Nephron (organoid): ENCODE measurements around the gene TSFM.

Experiments used
- H3K27ac Mint-ChIP-seq, 3 experiments: 2 replicates each; pipeline ENCODE4 v1.8.0; 2020; ENCODE audit warnings: mixed read lengths in 3 of 3, mild to moderate bottlenecking in 2 of 3, moderate library complexity in 1 of 3
- H3K27me3 Mint-ChIP-seq: 2 replicates; pipeline ENCODE4 v1.8.0; 2021; ENCODE audit warnings: low read depth, mild to moderate bottlenecking, moderate library complexity, mixed read lengths
- H3K36me3 Mint-ChIP-seq: 2 replicates; pipeline ENCODE4 v1.8.0; 2020; ENCODE audit warnings: low read depth, mixed read lengths
- H3K4me1 Mint-ChIP-seq: 2 replicates; pipeline ENCODE4 v1.8.0; 2020; ENCODE audit warnings: mixed read lengths
- H3K4me3 Mint-ChIP-seq, 3 experiments: 2 replicates each; pipeline ENCODE4 v1.8.0; 2020; ENCODE audit warnings: mild to moderate bottlenecking in 3 of 3, mixed read lengths in 3 of 3, moderate library complexity in 2 of 3
- H3K9me3 Mint-ChIP-seq: 2 replicates; pipeline ENCODE4 v1.8.0; 2020; ENCODE audit warnings: mixed read lengths
- TF ChIP-seq, protein P1 (sequence below), 3 experiments: fragments of 200-600 bp; sonication (generic); IDR thresholded peaks; one replicate each; pipeline ENCODE4 v1.5.0; 2021; ENCODE audit warnings: antibody characterized with exemption in 3 of 3; ENCODE audit not compliant: unreplicated experiment in 3 of 3

Gene TSFM

DNA sequence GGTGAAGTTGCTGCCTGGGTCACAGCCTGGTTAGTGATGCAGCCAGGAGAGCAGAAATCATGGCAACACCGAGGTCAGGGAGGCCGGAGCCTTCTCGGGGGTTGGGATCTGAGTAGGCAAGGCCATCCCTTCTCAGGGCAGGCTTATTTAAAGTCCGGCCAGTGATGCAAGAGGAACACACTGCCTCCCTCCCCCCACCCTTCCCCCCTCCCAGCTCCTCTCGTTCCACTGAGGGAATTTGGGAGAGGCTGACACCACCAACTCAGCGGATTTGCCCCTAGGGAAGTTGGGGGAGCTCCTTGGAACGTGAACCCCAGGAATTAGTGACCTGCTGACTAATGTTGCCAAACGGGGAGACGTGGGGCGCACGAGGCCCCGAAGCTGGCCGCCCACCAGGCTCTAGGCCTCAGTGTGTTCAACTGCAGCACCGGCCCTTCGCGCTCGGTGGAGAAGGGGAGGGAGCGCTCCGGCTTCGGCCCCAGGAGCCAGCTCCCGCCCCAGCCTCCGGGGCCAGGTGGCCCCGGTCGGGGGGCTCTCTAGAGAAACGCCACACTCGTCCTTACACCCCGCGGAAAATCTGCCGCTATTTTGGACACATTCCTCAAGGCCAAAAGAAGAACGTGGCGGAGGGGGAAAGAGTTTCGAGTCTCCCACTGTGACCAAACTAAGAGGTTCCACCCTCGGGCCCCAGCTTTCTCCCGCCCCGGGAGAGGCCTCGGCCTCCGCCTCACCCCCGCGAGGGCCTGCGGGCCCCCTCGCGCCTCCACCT is 62.3 kb downstream of the TSFM start:
- H3K27ac Mint-ChIP-seq, result peak overlapping the region; percentile 97 to 98 (median 98)
- peaks cover 68% of the 10 kb centered on the region for H3K4me1 Mint-ChIP-seq
- TF ChIP-seq, protein P1, sequence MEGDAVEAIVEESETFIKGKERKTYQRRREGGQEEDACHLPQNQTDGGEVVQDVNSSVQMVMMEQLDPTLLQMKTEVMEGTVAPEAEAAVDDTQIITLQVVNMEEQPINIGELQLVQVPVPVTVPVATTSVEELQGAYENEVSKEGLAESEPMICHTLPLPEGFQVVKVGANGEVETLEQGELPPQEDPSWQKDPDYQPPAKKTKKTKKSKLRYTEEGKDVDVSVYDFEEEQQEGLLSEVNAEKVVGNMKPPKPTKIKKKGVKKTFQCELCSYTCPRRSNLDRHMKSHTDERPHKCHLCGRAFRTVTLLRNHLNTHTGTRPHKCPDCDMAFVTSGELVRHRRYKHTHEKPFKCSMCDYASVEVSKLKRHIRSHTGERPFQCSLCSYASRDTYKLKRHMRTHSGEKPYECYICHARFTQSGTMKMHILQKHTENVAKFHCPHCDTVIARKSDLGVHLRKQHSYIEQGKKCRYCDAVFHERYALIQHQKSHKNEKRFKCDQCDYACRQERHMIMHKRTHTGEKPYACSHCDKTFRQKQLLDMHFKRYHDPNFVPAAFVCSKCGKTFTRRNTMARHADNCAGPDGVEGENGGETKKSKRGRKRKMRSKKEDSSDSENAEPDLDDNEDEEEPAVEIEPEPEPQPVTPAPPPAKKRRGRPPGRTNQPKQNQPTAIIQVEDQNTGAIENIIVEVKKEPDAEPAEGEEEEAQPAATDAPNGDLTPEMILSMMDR (IDR thresholded peaks at IDR 0.05; ENCODE audit: unreplicated experiment in 3 of 3), result no peak
- peaks cover 4% of the 10 kb centered on the region for H3K27me3 Mint-ChIP-seq
- H3K4me3 Mint-ChIP-seq, result peak overlapping the region; percentile 91 to 98 (median 96)
- no peaks in the 10 kb centered on the region for H3K9me3 Mint-ChIP-seq
- H3K36me3 Mint-ChIP-seq, result peaks cover 9% of the 10 kb centered on the region

DNA sequence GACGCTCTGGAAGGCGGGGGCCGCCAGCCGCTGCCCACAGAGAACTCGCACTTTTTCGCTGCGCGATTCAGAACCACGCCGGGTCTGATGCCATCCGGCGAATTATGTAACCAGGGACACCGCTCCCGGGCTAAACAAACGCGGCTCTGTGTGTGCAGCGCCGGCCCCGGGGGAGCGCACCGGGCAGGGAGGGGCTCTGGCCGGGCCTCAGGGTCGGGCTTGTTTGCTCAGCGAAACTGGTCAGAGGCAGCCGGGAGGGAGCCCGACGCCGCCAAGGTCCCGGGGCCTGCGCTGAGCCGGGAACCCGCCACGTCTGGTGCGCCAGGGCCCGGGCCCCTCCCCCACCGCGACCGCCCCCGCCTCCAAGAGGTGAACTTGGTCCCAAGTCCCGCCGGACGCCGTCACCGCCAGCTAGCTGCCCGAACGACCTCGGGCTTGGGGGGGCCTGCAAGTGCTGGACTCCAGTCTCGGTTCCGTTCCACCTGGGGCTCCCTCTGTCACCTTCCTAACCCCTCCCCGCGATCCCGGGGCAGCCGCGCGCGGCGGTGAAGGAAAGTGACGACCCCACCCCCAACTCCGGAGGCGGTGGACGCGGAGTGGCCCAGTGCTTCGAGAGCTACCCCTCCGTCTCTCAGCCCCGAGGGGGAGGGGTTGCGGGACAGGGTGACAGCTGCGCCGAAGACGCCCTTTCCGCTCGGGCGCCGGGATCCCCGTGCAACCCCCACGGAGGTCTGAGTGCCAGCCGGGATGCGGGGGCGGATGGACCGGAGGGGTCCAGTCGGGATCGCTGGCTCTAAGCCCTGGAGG is 63.1 kb downstream of the TSFM start:
- Mint-ChIP-seq H3K9me3 (no peaks in the 10 kb centered on the region), H3K27ac (peak overlapping the region; percentile 98 to 99 (median 98)), H3K4me1 (peaks cover 63% of the 10 kb centered on the region), H3K27me3 (peaks cover 4% of the 10 kb centered on the region), H3K4me3 (peak overlapping the region; percentile 91 to 98 (median 96)), H3K36me3 (peaks cover 9% of the 10 kb centered on the region)
- TF ChIP-seq, protein P1 (IDR thresholded peaks at IDR 0.05; ENCODE audit: unreplicated experiment in 3 of 3), result no peak

DNA sequence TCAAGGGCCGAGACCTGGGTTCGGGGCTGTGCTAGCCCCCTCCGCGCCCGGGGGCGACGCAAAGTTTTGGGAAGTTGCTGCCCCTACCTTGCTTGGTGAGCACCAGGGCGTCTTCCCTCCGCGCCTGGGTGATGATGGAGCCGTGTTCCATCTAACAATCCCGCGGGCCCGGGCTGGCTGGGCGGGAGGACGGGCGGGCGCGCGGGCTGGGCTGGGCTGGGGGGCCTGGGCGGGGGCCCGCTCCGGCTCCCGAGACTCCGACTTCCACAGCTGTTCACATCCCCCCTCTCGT is 63.6 kb downstream of the TSFM start:
- peak overlapping the region; percentile 98 to 99 (median 98) for H3K27ac Mint-ChIP-seq
- no peaks in the 10 kb centered on the region for H3K9me3 Mint-ChIP-seq
- peaks cover 9% of the 10 kb centered on the region for H3K36me3 Mint-ChIP-seq
- H3K27me3 Mint-ChIP-seq, result peaks cover 4% of the 10 kb centered on the region
- peak overlapping the region; percentile 85 to 95 (median 92) for H3K4me3 Mint-ChIP-seq
- peaks cover 63% of the 10 kb centered on the region for H3K4me1 Mint-ChIP-seq
- TF ChIP-seq, protein P1 (IDR thresholded peaks at IDR 0.05; ENCODE audit: unreplicated experiment in 3 of 3), result no peak

DNA sequence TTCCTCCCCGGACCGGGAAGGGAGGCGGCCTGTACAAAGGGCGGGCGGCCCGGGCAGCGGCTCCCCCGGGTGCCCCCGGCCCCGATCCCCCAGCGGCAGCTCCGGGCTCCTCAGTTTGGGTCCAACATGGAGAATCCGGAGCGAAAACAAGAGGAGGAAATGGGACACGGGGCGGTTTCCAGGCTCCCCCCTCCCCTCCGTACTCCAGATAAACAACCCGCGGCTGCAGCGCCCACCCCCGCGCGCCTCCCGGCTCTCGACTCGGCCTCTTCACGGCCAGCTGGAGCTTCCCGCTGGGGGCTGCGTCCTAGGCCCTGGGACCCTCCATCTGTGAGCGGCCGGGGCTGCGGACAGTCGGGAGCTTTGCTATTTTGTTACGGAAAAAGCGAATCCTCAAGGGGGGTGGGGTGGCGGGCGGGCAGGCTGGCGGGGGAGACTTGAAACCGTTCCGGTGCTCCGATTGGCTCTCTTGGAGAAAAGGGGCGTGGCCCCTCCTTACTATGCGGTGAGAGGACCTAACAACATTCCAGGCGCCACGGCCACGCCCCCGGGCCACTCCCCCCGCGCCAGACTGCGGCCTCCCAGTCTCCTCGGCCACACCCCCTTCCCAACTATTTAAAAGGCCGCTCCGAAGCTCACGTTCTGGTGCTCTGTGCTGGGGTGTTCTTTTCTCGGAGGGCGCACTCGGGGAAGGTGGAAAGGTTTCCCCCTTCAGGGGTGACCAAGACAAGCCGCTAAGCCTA is 64.2 kb downstream of the TSFM start, which contains the start of gene CTDSP2:
Gene CTDSP2, minus strand, starts transcription at position 153 of the 743 bp plus-strand sequence. CDS start 294 bp downstream, outside the sequence.
- Mint-ChIP-seq H3K27me3 (peaks cover 4% of the 10 kb centered on the region), H3K4me1 (peaks cover 63% of the 10 kb centered on the region), H3K27ac (peak within 1 kb of the TSS; percentile 98 to 99 (median 98))

More for the DNA sequence above, 64.2 kb downstream of the TSFM start, which contains the start of gene CTDSP2:
- Mint-ChIP-seq H3K4me3 (peak within 1 kb of the TSS; percentile 85 to 95 (median 92)), H3K36me3 (peaks cover 9% of the 10 kb centered on the region), H3K9me3 (no peaks in the 10 kb centered on the region)
- TF ChIP-seq, protein P1 (IDR thresholded peaks at IDR 0.05; ENCODE audit: unreplicated experiment in 3 of 3), result no peak
